Activated CD4-positive, CD25-positive, alpha-beta regulatory T cell treated with anti-CD3 and anti-CD28 coated beads, Interleukin-2, amount 50 U/mL, for 16 hours (primary cell): Measurements from ENCODE around the gene CYP8B1.

ENCODE experiments used
- DNase-seq: peaks from one replicate; pipeline ENCODE4 v3.0.0-alpha.2; 2020; ENCODE audit warnings: low read depth, low spot score

CYP8B1 gene

GRCh38 chr3:42827654-42828053, 48.0 kb downstream of the CYP8B1 start:
- no peak for DNase-seq

- DNase-seq: no peak
Measured at GRCh38 chr3:42827023-42827422, 48.7 kb downstream of the CYP8B1 start.

GRCh38 chr3:42826141-42826540, 49.5 kb downstream of the CYP8B1 start:
- DNase-seq: no peak

GRCh38 chr3:42823351-42823750, 52.3 kb downstream of the CYP8B1 start:
- DNase-seq: no peak

GRCh38 chr3:42822828-42823227, 52.9 kb downstream of the CYP8B1 start:
- DNase-seq: no peak
